Placental epithelial cell (primary cell): ENCODE data around the gene ARHGEF18. TPM values are rescaled to one million over a fixed set of nuclear protein-coding genes. Genes with fewer than 3 reads are reported as not detected.

ENCODE experiments used
- total RNA-seq: library from RNA; depleted of rRNA; stranded (reverse); fragments of >200 nt; gene quantifications from 2 replicates; pipeline ENCODE4 v1.2.3, GENCODE V29; 2012

Gene ARHGEF18
- 84.0 and 228 TPM in 2 replicates for total RNA-seq

DNA sequence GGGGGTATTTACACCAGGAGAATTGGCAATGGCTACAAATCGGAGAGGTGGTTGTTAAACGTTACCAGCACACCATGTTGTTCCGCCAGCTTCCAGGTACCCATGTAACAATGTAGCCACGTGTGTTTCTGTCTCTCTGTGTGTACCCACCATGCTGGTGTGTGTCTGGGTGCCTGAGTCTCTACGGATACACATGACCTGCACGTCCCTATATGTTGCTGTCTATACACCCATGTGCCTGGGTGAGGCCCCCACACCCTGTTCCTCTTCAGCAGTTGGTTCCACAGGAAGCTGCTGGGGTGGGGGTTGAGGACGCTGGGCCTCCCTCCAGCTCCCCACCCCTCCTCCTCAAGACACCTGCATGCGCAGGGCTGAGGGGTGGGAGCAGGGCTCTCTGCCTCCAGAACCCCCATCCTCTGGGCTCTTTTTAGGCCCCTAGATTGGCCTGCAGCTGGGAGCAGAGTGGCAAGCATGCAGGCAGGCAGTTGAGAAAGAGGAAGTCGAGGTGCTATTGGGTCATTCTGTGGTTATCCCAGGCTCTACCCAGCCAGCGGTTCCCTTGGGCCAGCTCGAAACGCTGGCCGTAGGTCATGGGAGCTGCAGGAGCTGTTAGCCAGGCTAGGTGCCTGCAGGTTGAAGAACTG is at the start of gene ARHGEF18:
TSS of gene ARHGEF18 (plus strand) at position 351 of the 644 bp plus-strand sequence. CDS start 13,954 bp downstream, outside the sequence.

Other genes with a start within 250 kb of the ARHGEF18 start
- 21.6 and 54.2 TPM in 2 replicates for gene INSR, start 54.5 kb upstream of the ARHGEF18 start, total RNA-seq
- gene PEX11G, start 140.1 kb downstream of the ARHGEF18 start, total RNA-seq = 2.8 and 5.9 TPM in 2 replicates
- 44.0 and 47.5 TPM in 2 replicates for gene ZNF358, start 167.2 kb downstream of the ARHGEF18 start, total RNA-seq
- gene MCOLN1, start 173.7 kb downstream of the ARHGEF18 start, total RNA-seq = 6.8 and 7.9 TPM in 2 replicates
- gene PNPLA6, start 186.8 kb downstream of the ARHGEF18 start, total RNA-seq = 130 and 198 TPM in 2 replicates
- 7.8 and 8.2 TPM in 2 replicates for gene CAMSAP3, start 246.9 kb downstream of the ARHGEF18 start, total RNA-seq